C4-2B (cell line): ENCODE measurements around the gene LRFN5.

Experiments
- ZFX ChIP-seq: fragments of 450-650 bp; IDR thresholded peaks from 2 replicates; pipeline ENCODE4 v1.6.1; 2017
- TF ChIP-seq, protein P1 (sequence below): fragments of 450-650 bp; conservative IDR thresholded peaks from 2 replicates; pipeline ENCODE4 v1.5.1; 2017; ENCODE audit warnings: mild to moderate bottlenecking

DNA sequence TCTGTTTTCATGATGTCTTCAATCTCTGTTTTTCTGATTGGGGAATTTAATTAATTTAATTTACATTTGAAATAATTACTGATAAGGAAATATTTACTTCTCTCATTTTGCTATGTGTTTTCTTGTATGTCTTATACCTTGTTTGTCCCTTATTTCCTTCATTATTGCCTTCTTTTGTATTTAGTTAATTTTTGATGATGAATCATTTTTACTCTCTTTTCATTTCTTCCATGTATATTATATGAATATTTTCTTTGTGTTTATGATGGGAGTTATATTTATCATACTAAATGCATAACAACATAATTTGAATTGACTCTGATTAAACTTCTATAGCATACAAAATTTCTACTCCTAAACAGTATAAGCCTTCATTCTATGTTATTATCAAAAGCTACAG, 309.6 kb downstream of the LRFN5 start:
- TF ChIP-seq, protein P1, sequence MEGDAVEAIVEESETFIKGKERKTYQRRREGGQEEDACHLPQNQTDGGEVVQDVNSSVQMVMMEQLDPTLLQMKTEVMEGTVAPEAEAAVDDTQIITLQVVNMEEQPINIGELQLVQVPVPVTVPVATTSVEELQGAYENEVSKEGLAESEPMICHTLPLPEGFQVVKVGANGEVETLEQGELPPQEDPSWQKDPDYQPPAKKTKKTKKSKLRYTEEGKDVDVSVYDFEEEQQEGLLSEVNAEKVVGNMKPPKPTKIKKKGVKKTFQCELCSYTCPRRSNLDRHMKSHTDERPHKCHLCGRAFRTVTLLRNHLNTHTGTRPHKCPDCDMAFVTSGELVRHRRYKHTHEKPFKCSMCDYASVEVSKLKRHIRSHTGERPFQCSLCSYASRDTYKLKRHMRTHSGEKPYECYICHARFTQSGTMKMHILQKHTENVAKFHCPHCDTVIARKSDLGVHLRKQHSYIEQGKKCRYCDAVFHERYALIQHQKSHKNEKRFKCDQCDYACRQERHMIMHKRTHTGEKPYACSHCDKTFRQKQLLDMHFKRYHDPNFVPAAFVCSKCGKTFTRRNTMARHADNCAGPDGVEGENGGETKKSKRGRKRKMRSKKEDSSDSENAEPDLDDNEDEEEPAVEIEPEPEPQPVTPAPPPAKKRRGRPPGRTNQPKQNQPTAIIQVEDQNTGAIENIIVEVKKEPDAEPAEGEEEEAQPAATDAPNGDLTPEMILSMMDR: no peak
- TF ChIP-seq ZFX: no peak
